GM12878 (cell line): ENCODE measurements around the gene COMT. TPM values are rescaled to one million over a fixed set of nuclear protein-coding genes. Genes with fewer than 3 reads are reported as not detected.

Source experiments
- ATAC-seq: fragments of 200-7000 bp; cut with Tn5 transposase; 3 replicates; pipeline ENCODE4 v1.9.1; 2020; ENCODE audit warnings: mild to moderate bottlenecking, moderate library complexity
- BruUV-seq: library from RNA; stranded (reverse); fragments of 400-500 nt; replicated peaks from 2 replicates; lab custom pipeline; 2021; lab: Mats Ljungman, UMichigan
- CTCF ChIA-PET: fragments of 300-600 bp; sonication (Branson Sonifier 250); formaldehyde crosslinking; extraction: SDS; loops from one replicate; lab custom pipeline; 2021; ENCODE audit warnings: inconsistent platforms; lab: Yijun Ruan, JAX
- POLR2A ChIA-PET: fragments of 350-600 bp; formaldehyde crosslinking; extraction: SDS; loops from one replicate; lab custom pipeline; 2021; ENCODE audit warnings: inconsistent platforms; lab: Charles Lee
- RAD21 ChIA-PET: fragments of 300-600 bp; sonication (Branson Sonifier 250); formaldehyde crosslinking; loops from one replicate; lab custom pipeline; 2023; ENCODE audit warnings: antibody characterized with exemption; ENCODE audit not compliant: unreplicated experiment; lab: Charles Lee
- SMC1A ChIA-PET: fragments of 300-600 bp; sonication (Branson Sonifier 250); formaldehyde crosslinking; loops from one replicate; lab custom pipeline; 2023; ENCODE audit not compliant: unreplicated experiment, uncharacterized antibody; lab: Charles Lee
- DNase-seq: peaks from one replicate; pipeline ENCODE4 v3.0.0-alpha.2; 2011; ENCODE audit warnings: low read depth, low spot score
- FAIRE-seq: peaks from 3 replicates; lab custom pipeline; 2011; peaks lifted over from hg19 to GRCh38; lab: Jason Lieb, UNC
- H2AFZ ChIP-seq: 2 replicates; pipeline ENCODE4 v1.6.0; 2011; ENCODE audit warnings: low read depth, low read length, control low read depth; ENCODE audit not compliant: control insufficient read depth
- H3K27ac ChIP-seq: 2 replicates; pipeline ENCODE4 v1.5.1; 2011; ENCODE audit warnings: control low read depth; ENCODE audit not compliant: control insufficient read depth, insufficient read depth
- H3K27me3 ChIP-seq, 2 experiments: replicated peaks in 1 of 2; 2 replicates each; pipeline versions ENCODE4 v1.6.0 to v1.6.1; 2011; ENCODE audit warnings: low read length in 1 of 2; ENCODE audit not compliant: control insufficient read depth in 2 of 2, insufficient read depth in 2 of 2
- H3K36me3 ChIP-seq, 2 experiments: 2 replicates each; pipeline ENCODE4 v1.5.1; 2011; ENCODE audit warnings: low read length in 1 of 2; ENCODE audit not compliant: control insufficient read depth in 2 of 2, insufficient read depth in 2 of 2
- H3K4me1 ChIP-seq: 2 replicates; pipeline ENCODE4 v1.6.1; 2011; ENCODE audit warnings: mild to moderate bottlenecking, low read length, moderate library complexity, mixed read lengths; ENCODE audit not compliant: control insufficient read depth, insufficient read depth
- H3K4me2 ChIP-seq: 2 replicates; pipeline ENCODE4 v1.6.0; 2011; ENCODE audit warnings: control low read depth; ENCODE audit not compliant: control insufficient read depth, insufficient read depth
- H3K4me3 ChIP-seq: fragments of 200-600 bp; sonication (generic); 2 replicates; pipeline ENCODE4 v1.5.1; 2016
- H3K79me2 ChIP-seq: 2 replicates; pipeline ENCODE4 v1.6.0; 2011; ENCODE audit warnings: low read length; ENCODE audit not compliant: control insufficient read depth, insufficient read depth
- H3K9ac ChIP-seq: 2 replicates; pipeline ENCODE4 v1.8.0; 2011; ENCODE audit warnings: low read length, control low read depth, mixed read lengths; ENCODE audit not compliant: control insufficient read depth, insufficient read depth
- H3K9me3 ChIP-seq: replicated peaks from 3 replicates; pipeline ENCODE4 v1.5.1; 2011; ENCODE audit warnings: mild to moderate bottlenecking, low read length; ENCODE audit not compliant: control insufficient read depth, insufficient read depth
- H4K20me1 ChIP-seq: 2 replicates; pipeline ENCODE4 v1.6.0; 2011; ENCODE audit not compliant: control insufficient read depth, insufficient read depth
- POLR2AphosphoS2 ChIP-seq: IDR thresholded peaks from 2 replicates; pipeline ENCODE4 v1.6.1; 2011; ENCODE audit warnings: low read depth, mild to moderate bottlenecking, low read length, improper control_type of control experiment, moderate library complexity
- ZBTB11 ChIP-seq: fragments of 450-650 bp; formaldehyde crosslinking; IDR thresholded peaks from 2 replicates; pipeline ENCODE4 v1.5.0; 2022; ENCODE audit warnings: mild to moderate bottlenecking, missing genetic modification characterization
- WGBS: methylation state at CpG from one replicate; pipeline ENCODE4 v1.1.6; 2016; ENCODE audit warnings: low lambda C conversion rate; ENCODE audit not compliant: insufficient replicate concordance, insufficient coverage; ENCODE audit errors: missing lambda C conversion rate; 5-methylcytosine and 5-hydroxymethylcytosine counted together
- in situ Hi-C: fragments of 300-500 bp; cut with MboI; formaldehyde crosslinking; loops from 9 replicates; pipeline ENCODE4 v1.14.3; 2018; ENCODE audit warnings: mixed read lengths
- intact Hi-C: fragments of 100-400 bp; cut with micrococcal nuclease; formaldehyde crosslinking; loops from one replicate; pipeline ENCODE4 v1.14.2; 2022; ENCODE audit not compliant: unreplicated experiment
- polyA plus RNA-seq, 11 experiments: library from polyadenylated mRNA; depleted of rRNA in 4 of 11; unstranded in 6 of 11; stranded (reverse) in 5 of 11; fragments of >200 nt; fragmentation: Nextera tagmentation in 4 of 11; fragmentation: Illumina TruSeq in 1 of 11; extraction: Ambion mirVana in 4 of 11; extraction: Trizol in 1 of 11; gene quantifications; 1 replicate in 1 of 11; 2 replicates in 10 of 11; pipeline versions ENCODE4 v1.2.1 to v1.2.3, GENCODE V29; 2011 to 2016; ENCODE audit warnings: inconsistent platforms in 2 of 11, missing spikeins in 2 of 11, low read depth in 1 of 11
- total RNA-seq, 4 experiments: library from RNA; depleted of rRNA in 3 of 4; stranded (reverse); fragments of >200 nt in 3 of 4; fragmentation: Illumina TruSeq in 1 of 4; extraction: Trizol in 1 of 4; gene quantifications; 2 replicates each; pipeline versions ENCODE4 v1.2.1 to v1.2.3, GENCODE V29; 2013 to 2021
- TF ChIP-seq, protein P1 (sequence below): fragments of 150-350 bp; IDR thresholded peaks from 2 replicates; pipeline ENCODE4 v1.6.1; 2016; ENCODE audit warnings: low read depth, low read length

Gene COMT
- total and polyA plus RNA-seq, 10 of the 15 experiments (the other 5 are each of a cell fraction or from before 2014, with no cell fraction given), result 4.5 to 152 (median 66.1) TPM

GRCh38 chr22:20009582-20010306 lies 68.2 kb downstream of the COMT start:
- FAIRE-seq (no peak), ATAC-seq (no peak), DNase-seq (no peak)
- POLR2A ChIA-PET, result no interaction called here
- RAD21 ChIA-PET, result no interaction called here
- Histone ChIP-seq H3K4me1 (no peaks in the 10 kb centered on the region), H3K4me3 (no peak overlapping the region), H4K20me1 (no peaks in the 10 kb centered on the region), H3K27ac (no peak overlapping the region), H2AFZ (no peak overlapping the region), H3K36me3 (no peaks in the 10 kb centered on the region), H3K4me2 (no peak overlapping the region), H3K9ac (no peak overlapping the region), H3K9me3 (no peaks in the 10 kb centered on the region), H3K79me2 (no peaks in the 10 kb centered on the region), H3K27me3 (peaks cover under 1 to 2% of the 10 kb centered on the region in 2 experiments; a peak in 1 of 4 replicates)
- 58% methylated on average over 8 of the region's 8 CpGs for WGBS
- intact Hi-C loops, result loop anchor here (5.0 kb wide), 1 partner anchor 37 kb away; no protein-coding TSS in a partner anchor
- no TSS peak for BruUV-seq
- TF ChIP-seq, protein P1, sequence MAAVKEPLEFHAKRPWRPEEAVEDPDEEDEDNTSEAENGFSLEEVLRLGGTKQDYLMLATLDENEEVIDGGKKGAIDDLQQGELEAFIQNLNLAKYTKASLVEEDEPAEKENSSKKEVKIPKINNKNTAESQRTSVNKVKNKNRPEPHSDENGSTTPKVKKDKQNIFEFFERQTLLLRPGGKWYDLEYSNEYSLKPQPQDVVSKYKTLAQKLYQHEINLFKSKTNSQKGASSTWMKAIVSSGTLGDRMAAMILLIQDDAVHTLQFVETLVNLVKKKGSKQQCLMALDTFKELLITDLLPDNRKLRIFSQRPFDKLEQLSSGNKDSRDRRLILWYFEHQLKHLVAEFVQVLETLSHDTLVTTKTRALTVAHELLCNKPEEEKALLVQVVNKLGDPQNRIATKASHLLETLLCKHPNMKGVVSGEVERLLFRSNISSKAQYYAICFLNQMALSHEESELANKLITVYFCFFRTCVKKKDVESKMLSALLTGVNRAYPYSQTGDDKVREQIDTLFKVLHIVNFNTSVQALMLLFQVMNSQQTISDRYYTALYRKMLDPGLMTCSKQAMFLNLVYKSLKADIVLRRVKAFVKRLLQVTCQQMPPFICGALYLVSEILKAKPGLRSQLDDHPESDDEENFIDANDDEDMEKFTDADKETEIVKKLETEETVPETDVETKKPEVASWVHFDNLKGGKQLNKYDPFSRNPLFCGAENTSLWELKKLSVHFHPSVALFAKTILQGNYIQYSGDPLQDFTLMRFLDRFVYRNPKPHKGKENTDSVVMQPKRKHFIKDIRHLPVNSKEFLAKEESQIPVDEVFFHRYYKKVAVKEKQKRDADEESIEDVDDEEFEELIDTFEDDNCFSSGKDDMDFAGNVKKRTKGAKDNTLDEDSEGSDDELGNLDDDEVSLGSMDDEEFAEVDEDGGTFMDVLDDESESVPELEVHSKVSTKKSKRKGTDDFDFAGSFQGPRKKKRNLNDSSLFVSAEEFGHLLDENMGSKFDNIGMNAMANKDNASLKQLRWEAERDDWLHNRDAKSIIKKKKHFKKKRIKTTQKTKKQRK, result no peak
- TF ChIP-seq ZBTB11 (CRISPR knock-in tag) (no peak), POLR2AphosphoS2 (no peak)
- TF ChIP-seq, all 136 proteins: peak for 0
- ChIA-PET CTCF (no interaction called here), SMC1A (no interaction called here)
- in situ Hi-C loops, result no loop called here
